Nephron progenitor cell (in vitro differentiated cells): ENCODE data around the gene HSPA5.
A peak's percentile ranks its signal among the peaks of the same experiment; 100 is the strongest.
"Not testable (repeated sequence)": the region's sequence is repeated elsewhere in the genome, so short reads cannot be mapped to it uniquely, and the experiment has no call there.

Source experiments
- DNase-seq: peaks from one replicate; pipeline ENCODE4 v3.0.0; 2021
- H3K27ac Mint-ChIP-seq: 2 replicates; pipeline ENCODE4 v1.8.0; 2021; ENCODE audit warnings: mild to moderate bottlenecking, moderate library complexity, mixed read lengths
- H3K27me3 Mint-ChIP-seq: 2 replicates; pipeline ENCODE4 v1.8.0; 2021; ENCODE audit warnings: mild to moderate bottlenecking, low read depth, mixed read lengths; ENCODE audit not compliant: poor library complexity
- H3K36me3 Mint-ChIP-seq: 2 replicates; pipeline ENCODE4 v1.8.0; 2021; ENCODE audit warnings: low read depth, mixed read lengths
- H3K4me1 Mint-ChIP-seq: 2 replicates; pipeline ENCODE4 v1.8.0; 2021; ENCODE audit warnings: mixed read lengths
- H3K4me3 Mint-ChIP-seq: 2 replicates; pipeline ENCODE4 v1.8.0; 2021; ENCODE audit warnings: mild to moderate bottlenecking, moderate library complexity, mixed read lengths
- H3K9me3 Mint-ChIP-seq: 2 replicates; pipeline ENCODE4 v1.8.0; 2021; ENCODE audit warnings: mild to moderate bottlenecking, moderate library complexity, mixed read lengths
- TF ChIP-seq, protein P1 (sequence below): fragments of 200-600 bp; sonication (generic); IDR thresholded peaks from 2 replicates; pipeline ENCODE4 v1.5.0; 2021; ENCODE audit warnings: antibody characterized with exemption

Gene HSPA5

DNA sequence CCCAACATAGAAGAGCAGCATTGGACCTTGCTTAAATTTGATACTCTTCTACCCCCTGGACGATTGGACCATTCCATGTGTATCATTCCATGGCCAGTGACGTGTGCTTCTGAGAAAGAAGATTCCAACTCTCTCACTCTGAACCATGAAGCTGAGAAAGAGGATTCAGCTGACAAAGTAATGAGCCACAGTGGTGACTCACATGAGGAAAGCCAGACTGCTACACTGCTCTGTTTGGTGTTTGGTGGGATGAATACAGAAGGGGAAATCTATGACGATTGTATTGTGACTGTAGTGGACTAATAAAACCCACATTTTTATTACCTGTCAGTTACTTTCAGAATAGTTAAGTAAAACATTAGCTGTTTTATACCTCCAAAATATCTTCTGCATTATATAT lies 7.5 kb downstream of the HSPA5 start:
- TF ChIP-seq, protein P1, sequence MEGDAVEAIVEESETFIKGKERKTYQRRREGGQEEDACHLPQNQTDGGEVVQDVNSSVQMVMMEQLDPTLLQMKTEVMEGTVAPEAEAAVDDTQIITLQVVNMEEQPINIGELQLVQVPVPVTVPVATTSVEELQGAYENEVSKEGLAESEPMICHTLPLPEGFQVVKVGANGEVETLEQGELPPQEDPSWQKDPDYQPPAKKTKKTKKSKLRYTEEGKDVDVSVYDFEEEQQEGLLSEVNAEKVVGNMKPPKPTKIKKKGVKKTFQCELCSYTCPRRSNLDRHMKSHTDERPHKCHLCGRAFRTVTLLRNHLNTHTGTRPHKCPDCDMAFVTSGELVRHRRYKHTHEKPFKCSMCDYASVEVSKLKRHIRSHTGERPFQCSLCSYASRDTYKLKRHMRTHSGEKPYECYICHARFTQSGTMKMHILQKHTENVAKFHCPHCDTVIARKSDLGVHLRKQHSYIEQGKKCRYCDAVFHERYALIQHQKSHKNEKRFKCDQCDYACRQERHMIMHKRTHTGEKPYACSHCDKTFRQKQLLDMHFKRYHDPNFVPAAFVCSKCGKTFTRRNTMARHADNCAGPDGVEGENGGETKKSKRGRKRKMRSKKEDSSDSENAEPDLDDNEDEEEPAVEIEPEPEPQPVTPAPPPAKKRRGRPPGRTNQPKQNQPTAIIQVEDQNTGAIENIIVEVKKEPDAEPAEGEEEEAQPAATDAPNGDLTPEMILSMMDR, result no peak
- H3K9me3 Mint-ChIP-seq, result no peaks in the 10 kb centered on the region
- H3K27ac Mint-ChIP-seq, result no peak overlapping the region
- H3K4me1 Mint-ChIP-seq, result peaks cover 35% of the 10 kb centered on the region
- H3K36me3 Mint-ChIP-seq, result peaks cover 59% of the 10 kb centered on the region
- H3K4me3 Mint-ChIP-seq, result no peak overlapping the region
- DNase-seq, result no peak
- H3K27me3 Mint-ChIP-seq, result no peaks in the 10 kb centered on the region

DNA sequence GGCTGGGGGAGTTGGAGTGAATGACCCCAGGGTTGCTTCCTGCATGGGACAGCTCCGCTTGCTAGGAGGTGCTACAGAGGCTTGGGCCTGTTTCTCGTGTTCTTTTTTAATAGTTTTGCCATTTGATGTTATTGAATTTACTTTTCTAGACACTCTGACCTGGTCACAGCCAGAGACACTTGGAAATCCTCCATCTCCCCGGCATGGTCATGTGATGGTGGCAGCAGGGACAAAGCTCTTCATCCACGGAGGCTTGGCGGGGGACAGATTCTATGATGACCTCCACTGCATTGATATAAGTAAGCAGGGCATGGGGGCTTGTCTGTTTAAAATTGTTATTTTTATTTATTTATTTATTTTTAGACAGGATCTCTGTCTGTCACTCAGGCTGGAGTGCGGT lies 13.4 kb downstream of the HSPA5 start:
- H3K4me1 Mint-ChIP-seq, result no peaks in the 10 kb centered on the region
- peaks cover 19% of the 10 kb centered on the region for H3K36me3 Mint-ChIP-seq
- TF ChIP-seq, protein P1, result no peak
- no peak overlapping the region for H3K27ac Mint-ChIP-seq
- no peak for DNase-seq
- H3K9me3 Mint-ChIP-seq, result no peaks in the 10 kb centered on the region
- no peak overlapping the region for H3K4me3 Mint-ChIP-seq
- no peaks in the 10 kb centered on the region for H3K27me3 Mint-ChIP-seq

GRCh38 chr9:125224858-125225257 lies 16.3 kb downstream of the HSPA5 start:
- H3K4me3 Mint-ChIP-seq, DNase-seq, H3K9me3 Mint-ChIP-seq, H3K4me1 Mint-ChIP-seq, H3K27me3 Mint-ChIP-seq, H3K27ac Mint-ChIP-seq: not testable (repeated sequence)
- H3K36me3 Mint-ChIP-seq, result peaks cover 27% of the 10 kb centered on the region

- Mint-ChIP-seq H3K4me3 (no peak overlapping the region), H3K27me3 (no peaks in the 10 kb centered on the region), H3K4me1 (no peaks in the 10 kb centered on the region), H3K9me3 (no peaks in the 10 kb centered on the region), H3K36me3 (peaks cover 50% of the 10 kb centered on the region), H3K27ac (peak overlapping the region; percentile 66)
- DNase-seq, result no peak
- TF ChIP-seq, protein P1, result no peak
These were observed 22.5 kb downstream of the HSPA5 start for GRCh38 chr9:125218621-125219020.

- TF ChIP-seq, protein P1, result no peak
- peak overlapping the region; percentile 62 for H3K27ac Mint-ChIP-seq
- H3K4me1 Mint-ChIP-seq, result no peaks in the 10 kb centered on the region
- no peak for DNase-seq
- H3K27me3 Mint-ChIP-seq, result no peaks in the 10 kb centered on the region
- H3K4me3 Mint-ChIP-seq, result no peak overlapping the region
- peaks cover 56% of the 10 kb centered on the region for H3K36me3 Mint-ChIP-seq
- no peaks in the 10 kb centered on the region for H3K9me3 Mint-ChIP-seq
These were observed 27.0 kb downstream of the HSPA5 start for GRCh38 chr9:125214186-125214585.

DNA sequence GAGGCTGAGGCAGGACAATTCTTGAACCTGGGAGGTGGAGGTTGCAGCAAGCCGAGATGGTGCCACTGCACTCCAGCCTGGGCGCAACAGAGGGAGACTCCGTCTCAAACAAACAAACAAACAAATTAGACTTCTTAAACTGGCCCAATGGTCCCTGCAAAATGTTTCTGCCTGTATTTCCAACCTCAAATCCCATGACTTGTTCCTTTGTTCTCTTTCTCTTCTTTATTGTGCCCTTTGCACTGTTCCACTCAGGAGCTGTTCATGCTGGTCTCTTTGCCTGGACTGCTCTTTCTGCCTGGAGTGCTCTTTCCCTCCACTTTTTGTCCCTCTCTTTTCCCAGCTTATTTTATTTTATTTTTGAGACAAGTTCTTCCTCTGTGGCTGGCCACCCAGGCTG lies 36.7 kb downstream of the HSPA5 start:
- H3K4me3 Mint-ChIP-seq, result no peak overlapping the region
- H3K36me3 Mint-ChIP-seq, result peaks cover 43% of the 10 kb centered on the region
- DNase-seq, result no peak
- peak overlapping the region; percentile 17 for H3K27ac Mint-ChIP-seq
- H3K4me1 Mint-ChIP-seq, result peaks cover 17% of the 10 kb centered on the region
- H3K27me3 Mint-ChIP-seq, result no peaks in the 10 kb centered on the region
- TF ChIP-seq, protein P1, result no peak
- H3K9me3 Mint-ChIP-seq, result no peaks in the 10 kb centered on the region
